ENCODE results near the gene CDC42EP2.

The CDC42EP2 gene

GRCh38 chr11:65290448-65291165, 24.1 kb upstream of the CDC42EP2 start:
- in situ Hi-C loops (cut with HindIII; ENCODE audit: low sequenced_read_pairs), result no loop called here
- H3K4me3 ChIP-seq (ENCODE audit: low read depth, low read length), result no peak overlapping the region
- TF ChIP-seq CTCF (IDR thresholded peaks at IDR 0.05; ENCODE audit: low read depth, low read length), result no peak
- peak; percentile 96 for DNase-seq (ENCODE audit: low read depth, low spot score)

DNA sequence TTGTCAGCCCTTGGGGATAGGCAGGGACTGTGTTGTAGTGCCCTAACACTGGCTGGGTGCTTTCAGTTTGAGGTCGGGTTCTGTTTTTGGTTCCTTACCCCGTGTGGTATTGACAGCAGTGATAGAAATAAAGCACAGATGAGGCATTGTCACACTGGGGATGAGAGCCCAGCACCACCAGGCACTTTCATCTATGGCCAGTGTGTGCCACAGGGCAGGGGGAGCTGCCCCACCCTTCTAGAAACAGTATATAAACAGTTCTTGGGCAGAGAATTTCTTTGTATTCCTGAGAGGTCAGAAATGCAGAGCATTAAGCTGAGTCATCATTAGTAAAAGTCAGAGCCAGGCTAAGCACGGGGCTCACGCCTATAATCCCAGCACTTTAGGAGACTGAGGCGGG, 23.1 kb upstream of the CDC42EP2 start:
- in situ Hi-C loops (cut with HindIII; ENCODE audit: low sequenced_read_pairs), result no loop called here
- peak; percentile 67 for DNase-seq (ENCODE audit: low read depth, low spot score)
- no peak for TF ChIP-seq CTCF (IDR thresholded peaks at IDR 0.05; ENCODE audit: low read depth, low read length)
- no peak overlapping the region for H3K4me3 ChIP-seq (ENCODE audit: low read depth, low read length)

DNA sequence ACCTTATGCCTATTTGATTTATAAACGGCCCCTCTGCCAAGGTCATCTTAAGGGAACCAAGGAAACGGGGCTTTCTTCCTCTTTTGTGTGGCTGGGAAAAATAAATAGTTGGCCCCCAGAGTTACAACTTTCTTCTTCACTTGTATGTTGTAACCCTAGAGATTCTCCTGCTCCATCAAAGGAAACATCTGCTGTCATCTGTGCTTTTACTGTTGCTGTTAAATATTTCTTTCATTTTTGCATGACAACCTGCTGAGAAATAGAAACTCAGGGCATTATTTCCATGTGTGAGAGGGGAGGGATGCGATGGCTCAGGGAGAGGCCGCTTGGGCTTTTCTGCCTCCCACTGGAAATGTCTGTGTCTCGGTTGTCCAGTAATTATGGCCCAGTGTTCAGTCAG, 21.8 kb upstream of the CDC42EP2 start:
- DNase-seq (ENCODE audit: low read depth, low spot score), result no peak
- no peak for TF ChIP-seq CTCF (IDR thresholded peaks at IDR 0.05; ENCODE audit: low read depth, low read length)
- in situ Hi-C loops (cut with HindIII; ENCODE audit: low sequenced_read_pairs), result no loop called here
- no peak overlapping the region for H3K4me3 ChIP-seq (ENCODE audit: low read depth, low read length)

- in situ Hi-C loops (cut with HindIII; ENCODE audit: low sequenced_read_pairs), result no loop called here
- TF ChIP-seq CTCF (IDR thresholded peaks at IDR 0.05; ENCODE audit: low read depth, low read length), result no peak
- no peak overlapping the region for H3K4me3 ChIP-seq (ENCODE audit: low read depth, low read length)
- no peak for DNase-seq (ENCODE audit: low read depth, low spot score)
Measured at GRCh38 chr11:65293909-65294381, 20.7 kb upstream of the CDC42EP2 start.

GRCh38 chr11:65295001-65295400, 19.7 kb upstream of the CDC42EP2 start:
- no peak for TF ChIP-seq CTCF (IDR thresholded peaks at IDR 0.05; ENCODE audit: low read depth, low read length)
- no peak overlapping the region for H3K4me3 ChIP-seq (ENCODE audit: low read depth, low read length)
- DNase-seq (ENCODE audit: low read depth, low spot score), result no peak
- in situ Hi-C loops (cut with HindIII; ENCODE audit: low sequenced_read_pairs), result no loop called here

GRCh38 chr11:65295571-65296341, 18.9 kb upstream of the CDC42EP2 start:
- in situ Hi-C loops (cut with HindIII; ENCODE audit: low sequenced_read_pairs), result no loop called here
- DNase-seq (ENCODE audit: low read depth, low spot score), result no peak
- no peak overlapping the region for H3K4me3 ChIP-seq (ENCODE audit: low read depth, low read length)
- no peak for TF ChIP-seq CTCF (IDR thresholded peaks at IDR 0.05; ENCODE audit: low read depth, low read length)

All from astrocyte of the spinal cord (primary cell).